ENCODE measurements around the gene CIAO2A.

CIAO2A gene

DNA sequence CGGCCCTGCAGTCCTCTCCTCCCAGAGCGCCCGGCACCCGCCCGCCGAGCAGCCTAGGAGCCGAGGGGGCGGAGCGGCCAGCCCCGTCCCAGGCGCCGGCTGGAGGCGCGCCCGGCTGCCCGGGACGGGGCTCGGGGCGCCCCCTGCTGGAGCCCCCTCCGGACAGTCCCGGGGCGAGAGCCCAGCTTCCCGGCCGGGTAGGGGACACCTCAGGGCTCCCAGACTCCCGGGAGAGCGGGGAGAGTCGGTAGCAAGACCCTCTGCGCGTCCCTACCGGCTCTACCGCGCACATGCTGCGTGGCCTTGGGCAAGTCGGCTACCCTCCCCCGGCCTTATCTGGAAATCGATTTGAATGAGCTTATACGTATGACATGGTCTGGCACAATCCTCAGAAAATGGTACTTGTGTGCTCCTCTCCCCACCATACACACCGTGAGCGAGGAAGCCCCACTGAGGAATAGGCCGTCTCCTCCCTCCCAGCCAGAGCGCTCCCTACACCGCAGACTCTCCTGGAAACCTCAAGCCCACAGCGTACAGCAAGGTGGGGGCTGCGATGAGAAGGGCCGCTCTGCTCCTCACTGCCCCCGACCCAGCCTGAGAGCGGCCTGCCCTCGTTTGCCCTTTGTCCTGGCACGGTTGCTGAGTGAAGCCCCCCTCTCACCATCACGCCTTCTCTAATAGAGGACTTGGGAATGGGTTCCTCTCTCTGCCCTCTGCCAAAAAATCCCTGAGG, 47.1 kb downstream of the CIAO2A start, which contains the start of gene DAPK2:
Gene DAPK2, minus strand, starts transcription at position 65 of the 733 bp plus-strand sequence. CDS start 6,224 bp downstream, outside the sequence.
- Histone ChIP-seq H2AFZ (peak within 1 kb of the TSS; percentile 76), H3K79me2 (no peaks in the 10 kb centered on the region)

DNA sequence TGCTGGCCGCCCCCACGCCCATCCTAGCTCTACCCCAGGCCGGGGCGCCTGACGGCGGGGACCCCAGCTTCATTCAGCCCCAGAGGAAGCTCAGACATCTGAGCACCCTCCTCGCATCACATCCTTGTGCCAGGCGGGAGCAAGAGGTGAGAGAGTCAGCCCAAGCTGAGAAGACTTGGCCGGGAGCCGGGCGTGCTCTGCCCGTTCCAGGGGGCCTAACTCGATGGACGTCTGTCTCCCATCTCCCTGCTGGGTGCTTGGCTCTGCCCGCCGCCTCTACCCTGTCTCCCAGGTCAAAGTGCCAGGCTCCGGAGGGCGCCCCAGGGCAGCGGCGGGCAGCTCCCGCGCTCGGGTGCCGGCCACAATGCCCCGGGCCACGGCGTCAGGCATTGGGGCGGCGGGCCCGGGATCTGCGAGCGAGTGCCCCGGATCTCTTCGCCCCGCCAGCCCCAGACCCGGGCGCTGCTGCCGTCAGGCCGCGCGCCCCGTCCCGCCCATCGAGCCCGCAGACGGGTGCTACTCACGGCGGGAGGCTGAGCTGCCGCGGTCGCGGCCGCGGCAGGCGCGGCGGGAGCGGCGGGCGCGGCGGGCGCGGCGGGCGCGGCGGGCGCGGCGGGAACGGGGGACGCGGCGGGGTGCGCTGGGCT, 47.7 kb downstream of the CIAO2A start:
- Histone ChIP-seq H3K27ac (no peak overlapping the region), H3K9ac (no peak overlapping the region), H3K9me3 (ENCODE audit: control insufficient read depth, low read length) (no peaks in the 10 kb centered on the region), H3K4me1 (no peaks in the 10 kb centered on the region), H3K79me2 (no peaks in the 10 kb centered on the region), H3K4me3 (ENCODE audit: low read depth, low read length) (no peak overlapping the region), H3K4me2 (ENCODE audit: low read length) (peak overlapping the region; percentile 49), H3K27me3 (ENCODE audit: control insufficient read depth, insufficient read depth, low read length) (no peaks in the 10 kb centered on the region), H2AFZ (peak overlapping the region; percentile 70), H3K36me3 (ENCODE audit: control insufficient read depth, insufficient read depth, low read length) (no peaks in the 10 kb centered on the region)
- TF ChIP-seq, protein P1, sequence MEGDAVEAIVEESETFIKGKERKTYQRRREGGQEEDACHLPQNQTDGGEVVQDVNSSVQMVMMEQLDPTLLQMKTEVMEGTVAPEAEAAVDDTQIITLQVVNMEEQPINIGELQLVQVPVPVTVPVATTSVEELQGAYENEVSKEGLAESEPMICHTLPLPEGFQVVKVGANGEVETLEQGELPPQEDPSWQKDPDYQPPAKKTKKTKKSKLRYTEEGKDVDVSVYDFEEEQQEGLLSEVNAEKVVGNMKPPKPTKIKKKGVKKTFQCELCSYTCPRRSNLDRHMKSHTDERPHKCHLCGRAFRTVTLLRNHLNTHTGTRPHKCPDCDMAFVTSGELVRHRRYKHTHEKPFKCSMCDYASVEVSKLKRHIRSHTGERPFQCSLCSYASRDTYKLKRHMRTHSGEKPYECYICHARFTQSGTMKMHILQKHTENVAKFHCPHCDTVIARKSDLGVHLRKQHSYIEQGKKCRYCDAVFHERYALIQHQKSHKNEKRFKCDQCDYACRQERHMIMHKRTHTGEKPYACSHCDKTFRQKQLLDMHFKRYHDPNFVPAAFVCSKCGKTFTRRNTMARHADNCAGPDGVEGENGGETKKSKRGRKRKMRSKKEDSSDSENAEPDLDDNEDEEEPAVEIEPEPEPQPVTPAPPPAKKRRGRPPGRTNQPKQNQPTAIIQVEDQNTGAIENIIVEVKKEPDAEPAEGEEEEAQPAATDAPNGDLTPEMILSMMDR (IDR thresholded peaks at IDR 0.05), result no peak

More for the DNA sequence above, 47.1 kb downstream of the CIAO2A start, which contains the start of gene DAPK2:
- no peak within 1 kb of the TSS for H3K9ac ChIP-seq
- no peaks in the 10 kb centered on the region for H3K9me3 ChIP-seq (ENCODE audit: control insufficient read depth, low read length)
- no peaks in the 10 kb centered on the region for H3K4me1 ChIP-seq
- no peaks in the 10 kb centered on the region for H3K36me3 ChIP-seq (ENCODE audit: control insufficient read depth, insufficient read depth, low read length)
- no peaks in the 10 kb centered on the region for H3K27me3 ChIP-seq (ENCODE audit: control insufficient read depth, insufficient read depth, low read length)
- peak within 1 kb of the TSS; percentile 16 for H3K4me3 ChIP-seq (ENCODE audit: low read depth, low read length)
- no peak within 1 kb of the TSS for H3K27ac ChIP-seq
- TF ChIP-seq, protein P1 (IDR thresholded peaks at IDR 0.05), result peak; percentile 53
- H3K4me2 ChIP-seq (ENCODE audit: low read length), result peak within 1 kb of the TSS; percentile 49

DNA sequence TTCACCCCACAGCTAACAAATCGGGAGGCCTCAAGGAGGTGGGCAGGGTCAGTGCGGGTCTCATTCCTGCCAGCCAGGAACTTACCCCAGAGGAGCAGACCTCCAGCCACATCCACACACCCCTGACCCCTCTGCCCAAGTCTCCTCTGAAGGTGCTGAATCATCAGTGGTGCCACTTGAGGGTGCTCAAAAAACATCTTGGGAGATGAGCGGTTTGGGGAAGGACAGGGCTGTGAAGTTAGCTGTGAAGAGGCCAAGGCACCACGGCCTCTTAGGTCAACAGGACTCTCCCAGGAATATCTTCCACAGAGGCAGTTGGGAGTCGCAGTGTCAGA, 48.6 kb downstream of the CIAO2A start:
- Histone ChIP-seq H3K79me2 (no peaks in the 10 kb centered on the region), H2AFZ (no peak overlapping the region), H3K9me3 (ENCODE audit: control insufficient read depth, low read length) (no peaks in the 10 kb centered on the region), H3K27ac (no peak overlapping the region), H3K27me3 (ENCODE audit: control insufficient read depth, insufficient read depth, low read length) (no peaks in the 10 kb centered on the region), H3K9ac (no peak overlapping the region), H3K4me3 (ENCODE audit: low read depth, low read length) (no peak overlapping the region), H3K4me1 (no peaks in the 10 kb centered on the region), H3K4me2 (ENCODE audit: low read length) (no peak overlapping the region), H3K36me3 (ENCODE audit: control insufficient read depth, insufficient read depth, low read length) (no peaks in the 10 kb centered on the region)
- TF ChIP-seq, protein P1 (IDR thresholded peaks at IDR 0.05), result no peak

DNA sequence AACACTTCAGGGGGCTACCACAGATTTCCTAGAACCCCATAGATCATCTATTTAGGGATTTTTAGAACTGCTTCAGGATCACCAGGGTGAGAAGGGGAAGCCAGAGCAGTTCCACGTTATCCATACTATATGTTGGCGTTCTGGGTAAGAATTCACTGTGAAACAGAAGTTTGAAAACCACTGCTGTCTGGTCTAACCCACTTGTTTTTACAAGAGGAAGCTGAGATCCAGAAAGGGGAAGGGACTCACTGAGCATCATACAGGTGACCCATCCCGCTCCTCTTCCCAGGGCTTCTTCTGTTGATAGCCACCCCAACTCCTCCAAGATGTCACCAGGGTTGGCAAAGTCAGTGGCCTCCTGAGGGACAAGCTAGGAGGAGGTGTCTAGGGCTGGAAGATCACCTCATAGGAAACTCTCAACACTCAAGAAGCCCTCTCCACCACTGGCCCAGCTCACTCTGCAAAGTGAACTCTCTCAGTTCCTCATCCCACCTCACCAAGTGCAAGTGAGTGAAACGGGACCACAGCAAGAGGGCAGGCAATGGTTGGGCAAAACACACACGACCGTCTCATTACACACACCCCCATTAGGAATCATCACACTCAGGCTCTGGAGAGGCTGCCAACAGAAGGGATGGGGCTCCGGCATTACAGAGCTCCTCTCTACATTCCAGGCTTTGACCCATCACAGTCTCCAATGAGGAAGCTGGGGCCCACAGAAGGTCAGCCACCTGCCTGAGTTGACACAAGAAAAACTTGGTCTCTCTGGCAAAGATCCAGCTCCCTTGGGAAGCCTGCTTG, 49.1 kb downstream of the CIAO2A start:
- TF ChIP-seq, protein P1 (IDR thresholded peaks at IDR 0.05), result no peak
- no peak overlapping the region for H3K27ac ChIP-seq
- no peaks in the 10 kb centered on the region for H3K27me3 ChIP-seq (ENCODE audit: control insufficient read depth, insufficient read depth, low read length)
- H3K4me1 ChIP-seq, result no peaks in the 10 kb centered on the region
- H3K4me2 ChIP-seq (ENCODE audit: low read length), result no peak overlapping the region
- no peak overlapping the region for H3K4me3 ChIP-seq (ENCODE audit: low read depth, low read length)
- no peak overlapping the region for H3K9ac ChIP-seq
- no peak overlapping the region for H2AFZ ChIP-seq
- H3K36me3 ChIP-seq (ENCODE audit: control insufficient read depth, insufficient read depth, low read length), result no peaks in the 10 kb centered on the region
- H3K9me3 ChIP-seq (ENCODE audit: control insufficient read depth, low read length), result no peaks in the 10 kb centered on the region
- no peaks in the 10 kb centered on the region for H3K79me2 ChIP-seq

Data from parathyroid adenoma (tissue), 2 donors.